GM19351 (cell line): ENCODE data around the gene ATP6V1F.

Experiments
- ATAC-seq: cut with Tn5 transposase; IDR thresholded peaks from one replicate; pipeline ENCODE4 v1.9.1; 2021; ENCODE audit warnings: mild to moderate bottlenecking, moderate library complexity; ENCODE audit not compliant: unreplicated experiment

ATP6V1F gene

GRCh38 chr7:128867241-128867640, 4.6 kb downstream of the ATP6V1F start:
- no peak for ATAC-seq

GRCh38 chr7:128867842-128868623, 5.4 kb downstream of the ATP6V1F start:
- ATAC-seq, result no peak

- no peak for ATAC-seq
Measured at GRCh38 chr7:128868624-128869137, 6.0 kb downstream of the ATP6V1F start.

GRCh38 chr7:128869138-128869943, 6.7 kb downstream of the ATP6V1F start:
- ATAC-seq, result peak; percentile 75

GRCh38 chr7:128869944-128870285, 7.3 kb downstream of the ATP6V1F start:
- peak; percentile 30 for ATAC-seq

- ATAC-seq, result no peak
Measured at GRCh38 chr7:128871050-128871449, 8.4 kb downstream of the ATP6V1F start.

GRCh38 chr7:128872394-128872824, 9.8 kb downstream of the ATP6V1F start:
- ATAC-seq, result no peak

GRCh38 chr7:128873234-128873633, 10.6 kb downstream of the ATP6V1F start:
- no peak for ATAC-seq

- no peak for ATAC-seq
Measured at GRCh38 chr7:128874140-128875031, 11.7 kb downstream of the ATP6V1F start.

- ATAC-seq, result no peak
Measured at GRCh38 chr7:128875523-128875948, 12.9 kb downstream of the ATP6V1F start.

GRCh38 chr7:128876127-128876526, 13.5 kb downstream of the ATP6V1F start:
- ATAC-seq, result no peak

- ATAC-seq, result no peak
Measured at GRCh38 chr7:128876586-128876977, 13.9 kb downstream of the ATP6V1F start.

- no peak for ATAC-seq
Measured at GRCh38 chr7:128876978-128877755, 14.5 kb downstream of the ATP6V1F start.

- no peak for ATAC-seq
Measured at GRCh38 chr7:128877756-128878120, 15.1 kb downstream of the ATP6V1F start.

- no peak for ATAC-seq
Measured at GRCh38 chr7:128878226-128879105, 15.8 kb downstream of the ATP6V1F start.

- ATAC-seq, result no peak
Measured at GRCh38 chr7:128879461-128879938, 16.8 kb downstream of the ATP6V1F start.

- no peak for ATAC-seq
Measured at GRCh38 chr7:128879939-128880746, 17.5 kb downstream of the ATP6V1F start.

GRCh38 chr7:128880791-128881457, 18.3 kb downstream of the ATP6V1F start:
- no peak for ATAC-seq
